CD4-positive, alpha-beta T cell (primary cell): ENCODE results near the gene SORT1. TPM values are rescaled to one million over a fixed set of nuclear protein-coding genes. Genes with fewer than 3 reads are reported as not detected.

ENCODE experiments used
- ATAC-seq: fragments of 200-7000 bp; cut with Tn5 transposase; one replicate; pipeline ENCODE4 v1.10.0; 2022; ENCODE audit warnings: mild to moderate bottlenecking; ENCODE audit not compliant: poor library complexity
- CTCF ChIA-PET: fragments of 350-600 bp; sonication (Branson Sonifier 250); formaldehyde crosslinking; loops from one replicate; lab custom pipeline; 2021; ENCODE audit warnings: antibody characterized with exemption, inconsistent platforms; lab: Charles Lee
- POLR2A ChIA-PET: fragments of 350-600 bp; sonication (Branson Sonifier 250); formaldehyde crosslinking; loops from one replicate; lab custom pipeline; 2021; ENCODE audit warnings: antibody characterized with exemption, inconsistent platforms; lab: Charles Lee
- DNase-seq, 14 experiments: peaks; one replicate each; pipeline ENCODE4 v3.0.0-alpha.2; 2013 to 2020; ENCODE audit warnings: mixed read lengths in 2 of 14
- H3K27ac ChIP-seq, 2 donors: one replicate each; pipeline versions ENCODE4 v1.5.1 to v1.7.0; 2013; ENCODE audit warnings: low read length in 2 of 2, low read depth in 1 of 2, mild to moderate bottlenecking in 1 of 2
- H3K27me3 ChIP-seq, 2 experiments: 1 replicate in 1 of 2; 2 replicates in 1 of 2; pipeline versions ENCODE4 v1.6.1 to v1.7.0; 2013; ENCODE audit warnings: low read length in 2 of 2, control low read depth in 1 of 2, mild to moderate bottlenecking in 1 of 2, moderate library complexity in 1 of 2; ENCODE audit not compliant: insufficient read depth in 2 of 2, control insufficient read depth in 1 of 2
- H3K36me3 ChIP-seq: one replicate; pipeline ENCODE4 v1.6.1; 2013; ENCODE audit warnings: low read length, control low read depth; ENCODE audit not compliant: insufficient read depth
- H3K4me1 ChIP-seq: one replicate; pipeline ENCODE4 v1.6.1; 2013; ENCODE audit warnings: low read length, control low read depth; ENCODE audit not compliant: insufficient read depth
- H3K4me3 ChIP-seq: one replicate; pipeline ENCODE4 v1.5.1; 2013; ENCODE audit warnings: mild to moderate bottlenecking, low read length, moderate library complexity
- H3K9me3 ChIP-seq, 2 experiments: 1 replicate in 1 of 2; 2 replicates in 1 of 2; pipeline versions ENCODE4 v1.6.1 to v1.7.0; 2013; ENCODE audit warnings: low read length in 2 of 2, mild to moderate bottlenecking in 2 of 2, control low read depth in 1 of 2, moderate library complexity in 1 of 2; ENCODE audit not compliant: control insufficient read depth in 1 of 2, insufficient read depth in 1 of 2
- H3K27ac Mint-ChIP-seq: one replicate; pipeline ENCODE4 v1.8.0; 2020; ENCODE audit warnings: mixed read lengths
- H3K27me3 Mint-ChIP-seq: one replicate; pipeline ENCODE4 v1.8.0; 2021; ENCODE audit warnings: mixed read lengths
- H3K36me3 Mint-ChIP-seq: one replicate; pipeline ENCODE4 v1.8.0; 2021; ENCODE audit warnings: low read depth, mixed read lengths
- H3K4me1 Mint-ChIP-seq: one replicate; pipeline ENCODE4 v1.8.0; 2021; ENCODE audit warnings: low read depth, mixed read lengths
- H3K4me3 Mint-ChIP-seq: one replicate; pipeline ENCODE4 v1.8.0; 2020; ENCODE audit warnings: mild to moderate bottlenecking, mixed read lengths
- H3K9me3 Mint-ChIP-seq: one replicate; pipeline ENCODE4 v1.8.0; 2020; ENCODE audit warnings: mixed read lengths
- intact Hi-C, 2 experiments: fragments of 100-400 bp; cut with DNase I in 1 of 2; cut with micrococcal nuclease in 1 of 2; formaldehyde crosslinking; loops; one replicate each; pipeline versions ENCODE4 v1.15.1 to v1.9.0; 2023 to 2025; cut with DNase I, micrococcal nuclease
- total RNA-seq, 174 experiments: library from RNA in 2 of 174; stranded (reverse) in 2 of 174; gene quantifications; one replicate each; pipeline ENCODE4 v1.2.3 and lab custom pipeline; 2021 to 2026
- TF ChIP-seq, protein P1 (sequence below): fragments of 200-600 bp; IDR thresholded peaks from one replicate; pipeline ENCODE4 v1.8.0; 2022; ENCODE audit warnings: antibody characterized with exemption, mild to moderate bottlenecking

SORT1 gene
- total RNA-seq, 2 experiments from 2014 or later, result 0.22 to 0.73 TPM

DNA sequence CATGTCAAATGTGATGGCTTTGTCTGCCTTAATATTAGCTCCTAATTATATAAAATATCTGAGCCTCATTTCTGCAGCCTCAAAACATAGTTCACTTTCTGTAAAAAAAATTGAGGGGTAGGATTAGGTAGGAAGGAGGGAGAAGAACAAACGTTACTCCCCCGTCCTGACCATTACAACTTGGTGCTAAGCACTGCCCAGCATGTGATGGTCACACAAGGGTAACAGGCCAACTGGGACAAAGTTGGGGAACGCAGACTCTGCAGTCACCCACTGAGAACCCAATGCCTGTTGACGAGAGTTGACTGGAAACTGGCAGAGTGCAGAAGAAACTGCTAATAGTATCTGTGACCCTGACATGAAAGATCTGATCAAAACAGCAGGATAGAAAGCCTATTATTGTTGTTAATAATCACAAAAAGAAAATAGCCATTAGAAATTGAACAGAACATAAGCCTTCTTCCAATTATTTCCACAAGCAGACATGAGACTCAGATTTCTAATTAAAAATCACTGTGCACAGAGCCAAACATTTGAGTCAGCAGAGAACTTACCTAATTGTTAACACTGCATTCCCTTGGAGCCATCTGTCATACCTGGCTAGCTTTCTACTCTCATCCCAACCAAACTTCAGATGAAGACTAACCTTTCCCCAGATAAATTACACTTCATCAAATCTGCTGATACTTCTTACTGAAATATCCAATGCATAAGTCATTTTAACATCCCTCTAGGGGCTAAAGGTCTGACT lies 5.5 kb downstream of the SORT1 start:
- TF ChIP-seq, protein P1, sequence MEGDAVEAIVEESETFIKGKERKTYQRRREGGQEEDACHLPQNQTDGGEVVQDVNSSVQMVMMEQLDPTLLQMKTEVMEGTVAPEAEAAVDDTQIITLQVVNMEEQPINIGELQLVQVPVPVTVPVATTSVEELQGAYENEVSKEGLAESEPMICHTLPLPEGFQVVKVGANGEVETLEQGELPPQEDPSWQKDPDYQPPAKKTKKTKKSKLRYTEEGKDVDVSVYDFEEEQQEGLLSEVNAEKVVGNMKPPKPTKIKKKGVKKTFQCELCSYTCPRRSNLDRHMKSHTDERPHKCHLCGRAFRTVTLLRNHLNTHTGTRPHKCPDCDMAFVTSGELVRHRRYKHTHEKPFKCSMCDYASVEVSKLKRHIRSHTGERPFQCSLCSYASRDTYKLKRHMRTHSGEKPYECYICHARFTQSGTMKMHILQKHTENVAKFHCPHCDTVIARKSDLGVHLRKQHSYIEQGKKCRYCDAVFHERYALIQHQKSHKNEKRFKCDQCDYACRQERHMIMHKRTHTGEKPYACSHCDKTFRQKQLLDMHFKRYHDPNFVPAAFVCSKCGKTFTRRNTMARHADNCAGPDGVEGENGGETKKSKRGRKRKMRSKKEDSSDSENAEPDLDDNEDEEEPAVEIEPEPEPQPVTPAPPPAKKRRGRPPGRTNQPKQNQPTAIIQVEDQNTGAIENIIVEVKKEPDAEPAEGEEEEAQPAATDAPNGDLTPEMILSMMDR, result no peak
- peaks cover 77% of the 10 kb centered on the region for H3K27me3 Mint-ChIP-seq
- H3K4me1 ChIP-seq, result peaks cover 9% of the 10 kb centered on the region
- ATAC-seq, result no peak
- no peak overlapping the region for H3K27ac Mint-ChIP-seq
- H3K36me3 ChIP-seq, result no peaks in the 10 kb centered on the region
- POLR2A ChIA-PET, result no interaction called here
- no peak overlapping the region for H3K4me3 ChIP-seq
- H3K4me3 Mint-ChIP-seq, result no peak overlapping the region
- no peaks in the 10 kb centered on the region for H3K9me3 ChIP-seq
- H3K36me3 Mint-ChIP-seq, result no peaks in the 10 kb centered on the region
- no peak overlapping the region for H3K27ac ChIP-seq
- no peak for DNase-seq
- H3K4me1 Mint-ChIP-seq, result peaks cover 10% of the 10 kb centered on the region
- intact Hi-C loops, result no loop called here
- H3K27me3 ChIP-seq, result peaks cover 28 to 56% of the 10 kb centered on the region in 2 experiments
- CTCF ChIA-PET, result no interaction called here
- no peaks in the 10 kb centered on the region for H3K9me3 Mint-ChIP-seq

DNA sequence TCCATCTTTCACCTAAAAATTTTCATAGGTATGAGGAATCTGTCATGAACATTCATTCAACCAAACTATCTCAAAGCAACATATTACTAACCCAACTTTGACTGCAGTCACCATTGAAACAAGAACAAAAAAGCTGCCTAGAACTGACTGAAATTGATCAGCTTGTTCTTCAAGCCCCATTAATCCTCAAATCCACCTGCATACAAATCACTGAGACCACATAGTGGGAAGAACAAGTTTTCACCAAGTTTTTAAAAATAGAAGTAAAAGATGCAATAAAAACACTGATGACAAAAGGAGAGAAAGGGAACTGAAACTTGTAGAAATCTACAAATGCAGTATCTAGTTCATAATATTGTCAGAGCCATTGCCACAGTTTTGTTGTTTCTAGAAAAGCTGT lies 6.1 kb downstream of the SORT1 start:
- POLR2A ChIA-PET, result no interaction called here
- intact Hi-C loops, result no loop called here
- Histone ChIP-seq H3K4me1 (peaks cover 4% of the 10 kb centered on the region), H3K4me3 (no peak overlapping the region), H3K9me3 (no peaks in the 10 kb centered on the region), H3K36me3 (no peaks in the 10 kb centered on the region), H3K27ac (no peak overlapping the region), H3K27me3 (peaks cover 23 to 51% of the 10 kb centered on the region in 2 experiments)
- Mint-ChIP-seq H3K4me3 (no peak overlapping the region), H3K9me3 (no peaks in the 10 kb centered on the region), H3K27me3 (peaks cover 71% of the 10 kb centered on the region), H3K4me1 (peaks cover 5% of the 10 kb centered on the region), H3K27ac (no peak overlapping the region), H3K36me3 (no peaks in the 10 kb centered on the region)
- CTCF ChIA-PET, result no interaction called here
- TF ChIP-seq, protein P1, result no peak
- DNase-seq (no peak), ATAC-seq (no peak)

DNA sequence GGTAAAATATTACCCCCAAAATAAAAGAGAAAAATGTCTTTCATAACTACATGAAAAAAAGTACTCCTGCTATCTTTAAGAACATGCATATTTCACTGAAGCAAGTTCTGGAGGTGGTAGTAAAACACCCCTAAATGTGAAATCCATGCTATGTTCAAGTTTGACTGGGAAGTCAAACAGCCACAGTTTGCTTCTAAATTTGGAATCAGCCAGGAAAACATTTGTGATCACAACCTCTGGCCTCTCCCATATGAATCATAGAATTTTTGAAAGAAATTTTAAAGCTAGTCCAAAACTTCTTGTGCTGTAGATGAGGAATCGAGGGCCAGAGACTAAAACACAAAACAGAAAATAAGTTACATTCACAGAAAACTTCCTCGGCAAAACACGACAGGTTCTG lies 6.6 kb downstream of the SORT1 start:
- peaks cover 66% of the 10 kb centered on the region for H3K27me3 Mint-ChIP-seq
- CTCF ChIA-PET, result no interaction called here

More for the DNA sequence above, 6.6 kb downstream of the SORT1 start:
- Mint-ChIP-seq H3K27ac (no peak overlapping the region), H3K9me3 (no peaks in the 10 kb centered on the region), H3K4me3 (no peak overlapping the region), H3K4me1 (no peaks in the 10 kb centered on the region), H3K36me3 (no peaks in the 10 kb centered on the region)
- TF ChIP-seq, protein P1, result no peak
- Histone ChIP-seq H3K4me3 (no peak overlapping the region), H3K9me3 (no peaks in the 10 kb centered on the region), H3K4me1 (no peaks in the 10 kb centered on the region), H3K27me3 (peaks cover 18 to 47% of the 10 kb centered on the region in 2 experiments), H3K36me3 (no peaks in the 10 kb centered on the region), H3K27ac (no peak overlapping the region)
- DNase-seq (no peak), ATAC-seq (no peak)
- intact Hi-C loops, result no loop called here
- POLR2A ChIA-PET, result no interaction called here
